Measurements from ENCODE around the gene AKAP13.

Gene AKAP13

DNA sequence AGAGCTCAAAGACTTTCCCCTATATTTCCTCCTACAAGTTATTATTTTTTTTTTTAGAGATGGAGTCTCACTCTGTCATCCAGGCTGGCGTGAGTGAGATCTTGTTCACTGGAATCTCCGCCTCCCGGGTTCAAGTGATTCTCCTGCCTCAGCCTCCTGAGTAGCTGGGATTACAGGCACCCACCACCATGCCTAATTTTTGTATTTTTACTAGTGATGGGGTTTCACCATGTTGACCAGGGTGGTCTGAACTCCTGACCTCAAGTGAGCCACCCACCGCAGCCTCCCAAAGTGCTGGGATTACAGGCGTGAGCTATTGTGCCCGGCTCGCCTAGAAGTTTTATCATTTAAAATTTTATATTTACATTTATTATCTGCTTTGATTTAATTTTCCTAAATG, 5.9 kb downstream of the AKAP13 start:
- no peak for DNase-seq

DNA sequence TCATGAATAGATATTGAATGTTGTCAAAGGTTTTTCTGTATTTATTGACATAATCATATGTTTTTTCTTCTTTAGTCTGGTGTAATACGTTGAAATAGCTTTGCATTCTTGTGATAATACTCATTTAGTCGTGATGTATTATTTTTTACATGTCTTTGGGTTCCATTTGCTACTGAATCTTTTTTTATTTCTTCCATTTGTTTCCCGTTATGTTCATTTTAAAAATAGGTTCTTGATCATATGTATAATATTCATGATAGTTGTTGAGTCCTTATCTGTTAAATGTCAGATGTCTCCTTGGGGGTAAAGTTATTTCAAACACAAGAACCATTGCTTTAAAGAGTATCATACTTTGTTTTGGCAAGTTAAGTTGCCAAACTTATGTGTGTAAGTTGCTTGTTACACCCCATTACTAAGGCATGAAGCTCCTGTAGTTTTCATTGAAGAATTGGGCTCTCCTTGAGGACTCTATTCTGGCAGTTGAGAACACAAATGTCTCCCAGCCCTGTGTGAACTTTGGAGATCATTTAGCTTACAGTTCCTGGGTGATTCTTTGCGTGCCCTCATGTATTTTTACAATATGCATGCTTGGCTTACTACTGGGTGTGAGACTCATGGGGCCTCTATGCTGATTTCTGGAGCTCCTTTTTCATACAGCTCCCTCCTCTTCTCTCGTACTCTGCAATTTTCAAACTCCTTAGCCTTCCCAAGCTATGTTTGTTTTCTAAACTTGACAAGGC, 8.3 kb downstream of the AKAP13 start:
- DNase-seq = no peak

DNA sequence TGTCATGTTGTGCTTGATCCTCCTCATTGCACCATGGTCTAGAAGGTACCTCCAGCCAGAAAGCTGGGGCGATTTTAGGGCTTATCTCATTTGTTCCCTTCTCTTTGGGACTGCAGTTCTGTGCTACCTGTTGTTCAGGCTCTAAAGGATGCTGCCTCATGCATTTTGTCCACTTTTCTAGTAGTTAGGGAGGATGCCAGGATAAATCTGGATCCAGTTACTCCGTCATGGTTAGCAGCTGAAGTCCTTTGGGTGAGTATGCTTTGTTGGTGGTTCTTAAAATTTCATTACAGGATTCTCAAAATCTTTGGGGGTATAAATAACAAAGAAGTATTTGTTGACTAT, 8.9 kb downstream of the AKAP13 start:
- DNase-seq = no peak

GRCh38 chr15:85389772-85390171, 9.4 kb downstream of the AKAP13 start:
- DNase-seq = no peak

- no peak for DNase-seq
Measured at GRCh38 chr15:85393210-85393609, 12.8 kb downstream of the AKAP13 start.

DNA sequence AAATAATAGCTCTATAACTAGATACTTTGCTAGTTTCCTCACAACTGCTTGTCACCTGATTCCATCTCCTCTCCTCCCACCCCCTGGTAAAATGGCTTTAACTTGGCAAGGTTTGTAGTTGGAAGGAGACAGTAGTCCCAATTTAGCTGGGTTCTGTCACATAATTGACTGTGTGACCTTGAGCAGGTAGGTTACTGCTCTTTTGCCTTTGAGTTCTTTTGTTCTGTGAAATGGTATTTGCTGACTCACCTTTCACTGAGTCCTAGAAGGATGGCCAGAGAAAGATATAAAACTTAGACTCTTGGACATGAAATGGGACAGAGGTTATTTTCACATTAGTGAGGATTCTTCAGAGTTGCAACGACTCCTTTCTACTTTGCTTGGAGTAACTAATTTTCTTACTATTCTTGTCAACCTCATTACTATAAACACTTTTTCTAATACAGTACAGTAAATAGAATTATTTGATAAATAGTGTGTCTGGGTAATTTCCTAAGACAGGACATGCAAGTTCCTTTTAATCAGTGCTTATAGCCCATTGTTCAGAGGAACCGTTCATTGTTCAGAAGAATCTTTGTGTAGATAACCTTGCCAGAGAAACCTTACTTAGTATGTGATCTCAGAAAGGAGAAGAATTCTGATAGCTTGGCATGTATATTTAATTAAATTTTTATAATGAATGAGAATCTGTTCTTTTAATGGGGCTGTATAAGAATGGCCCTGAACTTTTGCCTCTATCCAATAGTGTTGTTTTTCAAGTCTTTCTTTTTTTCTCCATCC, 14.3 kb downstream of the AKAP13 start:
- no peak for DNase-seq

DNA sequence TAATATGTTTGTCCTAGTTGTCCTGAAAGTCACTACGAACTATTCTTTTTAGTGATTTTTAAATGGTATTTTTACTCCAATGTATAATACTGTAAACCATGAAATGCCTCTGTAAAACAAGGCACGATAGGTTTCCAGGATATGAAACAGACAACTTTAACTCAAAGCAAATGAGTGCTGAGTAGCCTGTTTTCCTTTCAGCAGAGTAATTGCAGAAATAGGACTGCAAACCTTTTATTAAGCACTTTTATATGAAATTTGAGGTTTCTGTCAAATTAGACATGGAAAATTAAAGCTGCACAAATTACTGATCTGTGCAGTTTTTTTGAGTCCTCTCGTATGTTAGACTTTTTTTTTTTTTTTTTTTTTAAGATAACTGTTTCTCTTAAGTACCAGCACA, 16.2 kb downstream of the AKAP13 start:
- DNase-seq = no peak

DNA sequence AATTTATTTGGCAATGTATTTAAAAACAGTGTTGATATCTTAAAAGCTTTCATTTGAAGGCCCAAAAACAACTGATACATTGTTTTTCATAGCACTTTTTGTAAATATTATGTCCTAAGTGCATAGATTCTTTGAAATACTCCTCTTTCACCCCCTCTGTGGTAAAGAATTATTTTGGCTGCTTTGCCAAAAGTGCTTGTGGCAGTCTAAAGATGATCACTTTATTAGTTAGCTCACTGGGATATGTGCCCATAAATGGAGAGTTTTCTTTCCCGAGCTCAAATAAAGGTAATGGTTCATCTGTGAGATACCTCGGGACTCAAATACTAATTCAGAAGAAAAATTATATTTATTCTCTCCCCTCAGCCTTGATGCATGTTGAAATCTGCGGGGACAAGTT, 16.7 kb downstream of the AKAP13 start:
- DNase-seq = no peak

DNA sequence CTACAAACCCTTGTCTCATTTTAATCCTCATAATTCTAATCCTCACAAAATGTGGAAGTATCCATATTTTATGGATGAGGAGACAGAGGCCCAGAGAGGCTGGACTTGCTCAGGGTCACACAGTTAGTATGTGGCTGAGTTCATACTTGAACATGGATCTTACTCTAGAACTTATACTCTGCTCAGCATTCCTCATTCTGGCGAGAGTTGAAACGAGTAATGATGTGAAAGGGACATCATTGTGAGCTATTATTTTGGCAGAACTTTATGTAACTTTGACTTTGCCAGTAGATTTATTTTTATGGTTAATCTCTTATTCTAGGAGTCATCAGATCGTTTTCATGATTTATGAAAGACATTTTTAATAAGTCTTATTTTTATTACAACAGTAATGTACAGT, 17.5 kb downstream of the AKAP13 start:
- DNase-seq = no peak

GRCh38 chr15:85398822-85399221, 18.4 kb downstream of the AKAP13 start:
- DNase-seq = no peak

- DNase-seq = no peak
Measured at GRCh38 chr15:85399627-85400026, 19.2 kb downstream of the AKAP13 start.

DNA sequence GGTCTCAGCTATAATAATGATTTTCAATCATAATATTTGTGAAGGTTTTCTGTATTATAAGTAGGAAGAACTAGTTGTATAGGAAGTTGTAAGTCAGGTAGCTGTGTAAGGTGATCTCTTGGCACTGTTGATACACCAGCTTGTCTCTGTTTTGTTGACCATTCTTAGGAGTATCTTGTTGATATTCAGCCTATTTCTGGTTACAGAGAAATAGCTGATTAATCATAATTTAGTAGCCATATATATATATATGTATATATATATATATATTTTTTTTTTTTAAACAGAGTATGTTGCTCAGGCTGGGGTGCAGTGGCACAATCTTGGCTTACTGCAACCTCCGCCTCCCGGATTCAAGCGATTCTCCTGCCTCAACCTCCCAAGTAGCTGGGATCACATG, 20.2 kb downstream of the AKAP13 start:
- no peak for DNase-seq

GRCh38 chr15:85401108-85401774, 20.8 kb downstream of the AKAP13 start:
- DNase-seq = no peak

DNA sequence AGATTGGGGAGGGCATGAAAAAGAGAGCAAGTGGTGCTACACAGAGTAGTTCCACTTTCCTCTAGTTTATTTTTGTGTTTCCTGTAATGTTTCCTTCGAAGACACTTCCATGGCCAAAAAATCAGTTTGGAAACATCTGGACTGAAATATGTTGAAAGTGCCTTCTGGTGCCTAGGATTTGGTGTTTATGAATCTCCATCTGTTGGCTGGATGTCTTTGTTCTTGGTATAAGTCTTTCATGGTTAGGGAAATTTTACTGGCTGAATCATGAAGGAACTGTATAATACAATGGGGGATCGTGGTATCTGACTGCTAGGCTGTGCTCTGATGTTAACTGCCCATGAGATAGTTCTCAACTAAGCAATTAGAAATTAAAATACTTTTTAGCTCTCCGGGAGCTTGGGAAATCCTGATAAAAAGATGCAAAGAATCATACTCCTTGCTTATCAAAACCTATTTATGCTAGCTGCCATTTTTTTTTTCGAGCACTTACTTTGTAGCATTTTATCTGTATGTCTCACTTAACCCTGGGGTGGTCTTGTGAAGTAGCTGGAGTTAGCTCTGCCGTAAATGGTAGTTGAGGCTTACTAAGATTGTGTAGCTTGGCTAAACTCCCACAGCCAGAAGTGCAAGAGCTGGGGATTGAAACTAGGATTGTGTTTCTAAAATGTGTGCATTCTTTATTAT, 21.9 kb downstream of the AKAP13 start:
- DNase-seq = no peak

DNA sequence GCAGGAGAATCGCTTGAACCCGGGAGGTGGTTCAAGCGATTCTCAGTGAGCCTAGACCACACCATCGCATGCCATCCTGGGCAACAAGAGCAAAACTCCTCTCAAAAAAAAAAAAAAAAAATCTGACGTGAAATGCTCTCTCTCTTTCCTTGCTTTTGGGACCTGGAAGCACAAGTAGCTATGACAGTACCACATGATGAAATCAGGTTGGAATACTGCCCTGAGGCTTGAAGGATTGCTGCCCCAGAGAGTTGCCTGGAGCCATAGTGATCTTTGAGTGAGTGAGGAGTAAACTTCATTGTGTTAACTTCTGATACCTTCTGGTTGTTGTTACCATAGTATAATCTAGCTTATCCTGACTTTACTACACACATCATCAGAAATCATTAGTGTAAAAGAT, 23.3 kb downstream of the AKAP13 start:
- DNase-seq = no peak

DNA sequence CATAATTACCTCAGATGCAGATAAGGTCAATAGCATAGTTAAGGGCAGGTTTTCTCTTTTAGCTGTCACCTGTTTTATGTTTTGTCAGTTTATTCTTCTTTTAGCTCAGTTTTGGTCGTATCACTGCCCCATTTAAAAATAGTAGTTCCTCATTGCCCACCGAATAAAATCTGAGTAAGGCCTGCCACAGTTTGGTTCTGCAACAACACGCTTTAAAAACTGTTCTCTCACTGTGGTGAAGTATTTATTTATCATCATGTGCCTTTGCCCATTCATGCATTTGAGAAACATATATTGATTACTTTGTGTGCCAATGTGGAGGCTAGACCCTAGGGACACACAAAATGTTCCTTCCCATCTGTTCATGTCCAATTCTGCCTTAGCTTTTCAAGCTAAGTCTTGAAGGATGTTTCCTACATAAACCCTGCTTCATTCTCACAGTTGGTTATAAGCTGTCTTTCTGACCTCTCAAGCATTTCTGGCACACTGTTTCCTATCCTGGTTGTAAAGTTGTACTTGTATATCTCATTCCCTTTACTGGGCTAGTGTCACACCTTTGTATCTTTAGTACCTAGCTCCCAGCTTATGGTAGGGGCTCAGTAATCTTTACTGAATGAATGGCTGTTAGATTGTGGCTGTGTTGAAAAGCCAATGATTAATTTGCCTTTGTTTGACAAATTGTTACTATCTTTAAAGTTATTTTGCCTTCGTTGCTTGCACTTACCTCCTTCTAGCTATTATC, 23.9 kb downstream of the AKAP13 start:
- DNase-seq = no peak

DNA sequence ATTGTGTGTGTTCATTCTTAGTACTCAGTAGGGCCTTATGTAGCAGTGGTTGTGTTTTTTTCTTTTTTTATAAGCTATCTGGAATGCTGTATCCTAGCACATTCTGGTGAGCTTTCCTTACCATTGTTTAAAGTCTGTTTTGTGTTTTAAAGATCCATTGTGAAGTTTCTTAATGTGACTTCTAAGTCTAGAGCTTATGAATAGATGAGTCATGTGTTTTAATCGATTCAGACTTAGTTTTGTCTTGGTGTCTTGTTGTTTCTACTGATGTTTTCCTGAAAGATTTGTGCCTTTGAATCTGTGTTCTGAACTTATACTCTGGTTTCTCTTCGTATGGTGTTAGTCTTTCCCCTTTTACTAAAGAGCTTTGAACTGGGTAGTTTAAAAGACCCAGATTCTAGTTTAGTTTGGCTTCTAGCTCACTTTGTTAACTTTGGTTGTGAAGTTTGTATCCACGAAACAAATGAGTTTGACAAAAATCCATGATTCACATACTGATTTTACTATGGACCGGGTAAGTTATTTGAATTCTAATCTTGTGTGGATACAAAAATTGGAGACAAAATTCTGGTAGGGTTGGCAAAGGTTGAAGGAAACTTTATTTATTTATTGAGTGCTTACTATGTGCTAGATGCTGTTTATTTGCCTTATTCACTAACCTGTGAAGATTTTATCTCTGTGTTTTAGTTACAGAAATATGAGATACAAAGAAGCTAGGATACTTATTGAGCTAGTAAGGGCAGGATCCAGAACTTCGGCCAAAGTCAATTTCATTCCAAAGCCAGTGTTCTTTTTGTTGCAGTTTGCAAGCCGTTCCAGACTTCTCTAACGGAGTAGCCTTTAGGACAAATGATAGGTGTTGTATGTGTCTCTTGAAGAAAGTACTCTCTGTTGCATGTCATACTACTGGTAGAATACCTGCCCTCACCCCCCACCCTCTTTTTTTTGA, 24.8 kb downstream of the AKAP13 start:
- DNase-seq = no peak

DNA sequence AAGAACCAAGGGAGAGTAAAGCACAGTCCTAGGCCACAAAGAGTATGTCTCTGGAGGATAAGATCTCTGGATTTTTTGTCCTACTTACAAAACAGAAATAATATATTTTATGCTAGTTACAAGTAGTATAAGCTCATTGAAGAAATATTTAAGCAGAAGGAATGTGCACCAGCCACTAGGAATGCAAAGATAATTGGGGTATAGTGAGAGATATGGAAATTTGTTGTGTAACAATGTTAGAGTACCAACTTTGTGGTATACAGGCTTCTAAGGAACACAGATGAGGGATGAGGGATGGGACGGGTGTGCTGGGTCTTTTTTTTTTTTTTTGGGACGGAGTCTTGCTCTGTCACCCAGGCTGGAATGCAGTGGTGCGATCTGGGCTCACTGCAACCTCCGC, 26.5 kb downstream of the AKAP13 start:
- no peak for DNase-seq

DNA sequence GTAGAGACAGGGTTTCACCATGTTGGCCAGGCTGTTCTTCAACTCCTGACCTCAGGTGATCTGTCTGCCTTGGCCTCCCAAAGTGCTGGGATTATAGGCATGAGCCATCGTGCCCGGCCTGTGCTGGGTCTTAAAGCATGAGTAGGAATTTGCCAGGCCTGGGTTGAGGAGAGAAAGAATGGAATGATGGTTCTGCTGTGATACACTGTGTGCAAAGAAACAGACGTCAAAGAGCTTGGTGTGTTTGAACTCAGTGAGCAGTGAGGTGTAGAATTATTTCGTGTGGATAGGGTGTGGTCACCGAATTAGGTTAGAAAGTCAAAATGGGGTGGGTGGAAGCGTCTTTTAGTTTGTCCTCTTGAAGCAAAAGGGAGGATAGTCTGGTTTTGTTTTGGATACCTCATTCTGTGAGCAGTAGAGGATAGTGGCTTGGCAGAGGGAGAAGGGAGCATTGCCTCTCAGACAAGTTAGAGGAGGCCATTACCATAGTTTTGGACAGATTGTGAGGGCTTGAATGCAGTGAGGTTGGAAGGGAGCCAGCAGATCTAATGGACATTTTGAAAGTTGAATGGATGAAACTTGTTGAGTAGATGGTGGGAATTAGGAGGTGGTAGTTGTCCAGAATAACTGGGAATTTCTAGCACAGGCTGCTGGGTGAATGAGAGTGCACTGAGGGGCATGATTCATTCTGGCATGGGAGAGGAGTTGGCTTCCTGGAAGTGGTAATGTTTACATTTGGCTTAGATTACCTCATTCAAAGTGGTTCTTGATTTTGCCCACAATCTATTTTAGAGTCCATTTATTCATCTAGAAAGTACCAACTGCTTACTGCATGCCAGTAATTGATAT, 27.2 kb downstream of the AKAP13 start:
- peak; percentile 50 for DNase-seq

DNA sequence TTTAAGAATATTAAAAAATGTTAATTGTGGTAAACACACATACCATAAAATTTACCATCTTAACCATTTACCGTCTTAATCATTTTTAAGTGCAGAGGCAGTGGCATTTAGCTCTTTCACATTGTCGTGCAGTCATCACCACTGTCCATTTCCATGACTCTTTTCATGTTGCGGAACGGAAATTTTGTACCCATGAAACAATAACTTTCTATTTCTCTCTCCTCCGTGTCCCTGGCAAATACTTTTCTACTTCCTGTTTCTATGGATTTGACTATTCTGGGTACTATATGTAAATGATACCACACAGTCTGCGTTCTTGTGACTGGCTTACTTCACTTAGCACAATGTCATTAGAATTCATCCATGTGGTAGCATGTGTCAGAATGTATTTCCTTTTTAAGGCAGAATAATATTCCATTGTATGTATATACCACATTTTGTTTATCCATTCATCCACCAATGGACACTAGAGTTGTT, 27.9 kb downstream of the AKAP13 start:
- DNase-seq = no peak

DNA sequence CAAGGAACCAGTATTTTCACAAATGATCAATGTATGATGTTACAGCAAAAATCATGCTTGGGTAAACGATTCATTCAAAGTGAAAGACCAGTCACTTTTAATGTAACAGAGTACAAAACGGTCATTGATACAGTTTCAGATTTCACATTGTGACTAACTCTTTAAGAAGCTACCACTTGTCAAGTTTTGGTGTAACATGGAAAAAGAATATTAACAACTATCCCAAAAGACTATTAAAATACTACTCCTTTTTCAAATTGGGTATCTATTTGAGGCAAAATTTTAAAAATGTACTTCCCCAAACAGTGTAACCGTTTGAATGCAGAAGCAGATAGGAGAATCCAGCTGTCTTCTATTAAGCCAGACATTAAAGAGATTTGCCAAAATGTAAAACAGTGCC, 31.7 kb downstream of the AKAP13 start:
- DNase-seq = no peak

All from SHP77 treated with DMSO at 0.1 percent for 48 hours (cell line).